Keratinocyte (primary cell): Measurements from ENCODE around the gene FGD4.

Experiments used
- CTCF ChIP-seq, 3 experiments: IDR thresholded peaks in 1 of 3; conservative IDR thresholded peaks in 1 of 3; optimal IDR thresholded peaks in 1 of 3; 2 replicates in 2 of 3; 3 replicates in 1 of 3; pipeline versions ENCODE3 to v1.5.1; 2011; ENCODE audit warnings: low read length in 3 of 3, mild to moderate bottlenecking in 3 of 3, moderate library complexity in 2 of 3, control low read depth in 1 of 3, inconsistent platforms in 1 of 3; ENCODE audit not compliant: insufficient read depth in 2 of 3; ENCODE audit errors: extremely low read depth in 1 of 3
- EZH2 ChIP-seq: IDR thresholded peaks from one replicate; pipeline ENCODE4 v1.6.1; 2012; ENCODE audit warnings: inconsistent platforms, mild to moderate bottlenecking, low read length, moderate library complexity

GRCh38 chr12:32568228-32568627, 168.9 kb downstream of the FGD4 start:
- TF ChIP-seq CTCF (optimal IDR thresholded peaks at IDR 0.05 in 1 of 3, IDR thresholded peaks at IDR 0.05 in 1 of 3, conservative IDR thresholded peaks at IDR 0.05 in 1 of 3; ENCODE audit: extremely low read depth in 1 of 3, insufficient read depth in 2 of 3, low read length in 3 of 3) (no peak), EZH2 (no peak)
